WTC11 (cell line): ENCODE data around the gene TMEM169. TPM values are rescaled to one million over a fixed set of nuclear protein-coding genes. Genes with fewer than 3 reads are reported as not detected.

Experiments used
- ATAC-seq: fragments of 200-7000 bp; cut with Tn5 transposase; 2 replicates; pipeline ENCODE4 v1.10.0; 2021; ENCODE audit warnings: mild to moderate bottlenecking, moderate library complexity
- CTCF ChIA-PET: fragments of 300-600 bp; sonication (Branson Sonifier 250); formaldehyde crosslinking; loops from one replicate; lab custom pipeline; 2021; ENCODE audit warnings: antibody characterized with exemption; lab: Charles Lee
- POLR2A ChIA-PET: fragments of 350-600 bp; sonication (Branson Sonifier 250); formaldehyde crosslinking; loops from one replicate; lab custom pipeline; 2021; ENCODE audit warnings: antibody characterized with exemption; lab: Charles Lee
- DNase-seq: peaks from one replicate; pipeline ENCODE4 v3.0.0; 2021; ENCODE audit warnings: low spot score
- H3K27ac Mint-ChIP-seq: 2 replicates; pipeline ENCODE4 v1.8.0; 2021; ENCODE audit warnings: mixed read lengths
- H3K27me3 Mint-ChIP-seq: 2 replicates; pipeline ENCODE4 v1.8.0; 2021; ENCODE audit warnings: low read depth, mild to moderate bottlenecking, moderate library complexity, mixed read lengths
- H3K36me3 Mint-ChIP-seq: 2 replicates; pipeline ENCODE4 v1.8.0; 2021; ENCODE audit warnings: mixed read lengths
- H3K4me1 Mint-ChIP-seq: 2 replicates; pipeline ENCODE4 v1.8.0; 2022; ENCODE audit warnings: mixed read lengths
- H3K4me3 Mint-ChIP-seq: 2 replicates; pipeline ENCODE4 v1.8.0; 2021; ENCODE audit warnings: mild to moderate bottlenecking, moderate library complexity, mixed read lengths
- H3K9me3 Mint-ChIP-seq: 2 replicates; pipeline ENCODE4 v1.8.0; 2021; ENCODE audit warnings: mixed read lengths
- ATF1 ChIP-seq: sonication (generic); formaldehyde crosslinking; IDR thresholded peaks from 2 replicates; pipeline ENCODE4 v1.8.1; 2023; ENCODE audit warnings: mild to moderate bottlenecking, moderate library complexity, missing genetic modification reagents
- CDX4 ChIP-seq: fragments of 250-450 bp; sonication (Bioruptor Pico); IDR thresholded peaks from 2 replicates; pipeline ENCODE4 v1.9.0; 2021; ENCODE audit warnings: moderate library complexity, mild to moderate bottlenecking, inconsistent platforms, borderline replicate concordance
- ERG ChIP-seq: fragments of 250-450 bp; sonication (Bioruptor Pico); IDR thresholded peaks from 2 replicates; pipeline ENCODE4 v1.8.0; 2021; ENCODE audit warnings: mild to moderate bottlenecking
- ETV6 ChIP-seq: sonication (generic); formaldehyde crosslinking; IDR thresholded peaks from 2 replicates; pipeline ENCODE4 v1.8.1; 2022; ENCODE audit warnings: mild to moderate bottlenecking, missing genetic modification reagents
- HMGXB4 ChIP-seq: sonication (generic); formaldehyde crosslinking; IDR thresholded peaks from 2 replicates; pipeline ENCODE4 v1.8.1; 2023; ENCODE audit warnings: mild to moderate bottlenecking, moderate library complexity, missing genetic modification reagents
- IRF2 ChIP-seq: sonication (generic); formaldehyde crosslinking; IDR thresholded peaks from 2 replicates; pipeline ENCODE4 v1.8.0; 2022; ENCODE audit warnings: low read depth, missing genetic modification reagents, borderline replicate concordance
- KAT7 ChIP-seq: sonication (generic); formaldehyde crosslinking; IDR thresholded peaks from 2 replicates; pipeline ENCODE4 v1.8.1; 2023; ENCODE audit warnings: missing genetic modification reagents, mild to moderate bottlenecking, borderline replicate concordance
- MAX ChIP-seq: sonication (generic); formaldehyde crosslinking; IDR thresholded peaks from 2 replicates; pipeline ENCODE4 v1.8.0; 2022; ENCODE audit warnings: mild to moderate bottlenecking, missing genetic modification reagents
- NFATC4 ChIP-seq: fragments of 250-450 bp; sonication (Bioruptor Pico); IDR thresholded peaks from 2 replicates; pipeline ENCODE4 v1.9.0; 2021; ENCODE audit warnings: mild to moderate bottlenecking
- NFE2L1 ChIP-seq: sonication (generic); formaldehyde crosslinking; IDR thresholded peaks from 2 replicates; pipeline ENCODE4 v1.8.1; 2023; ENCODE audit warnings: missing genetic modification reagents
- NR2C2 ChIP-seq: sonication (generic); formaldehyde crosslinking; IDR thresholded peaks from 2 replicates; pipeline ENCODE4 v1.8.0; 2022; ENCODE audit warnings: mild to moderate bottlenecking, missing genetic modification reagents
- PRRX2 ChIP-seq: fragments of 250-450 bp; sonication (Bioruptor Pico); IDR thresholded peaks from 2 replicates; pipeline ENCODE4 v1.8.0; 2021; ENCODE audit warnings: mild to moderate bottlenecking
- RORB ChIP-seq: fragments of 250-450 bp; sonication (Bioruptor Pico); IDR thresholded peaks from 2 replicates; pipeline ENCODE4 v1.9.0; 2021; ENCODE audit warnings: mild to moderate bottlenecking
- SMAD3 ChIP-seq: sonication (generic); formaldehyde crosslinking; IDR thresholded peaks from 2 replicates; pipeline ENCODE4 v1.8.0; 2022; ENCODE audit warnings: missing genetic modification reagents, mild to moderate bottlenecking, borderline replicate concordance
- USF1 ChIP-seq: sonication (generic); formaldehyde crosslinking; IDR thresholded peaks from 2 replicates; pipeline ENCODE4 v1.8.0; 2022; ENCODE audit warnings: mild to moderate bottlenecking, missing genetic modification reagents
- ZMAT4 ChIP-seq: fragments of 250-450 bp; sonication (Bioruptor Pico); IDR thresholded peaks from 2 replicates; pipeline ENCODE4 v1.9.0; 2021; ENCODE audit warnings: mild to moderate bottlenecking
- ZNF121 ChIP-seq: sonication (generic); formaldehyde crosslinking; IDR thresholded peaks from 2 replicates; pipeline ENCODE4 v1.8.0; 2023; ENCODE audit warnings: missing genetic modification reagents
- ZNF263 ChIP-seq: sonication (generic); formaldehyde crosslinking; IDR thresholded peaks from 2 replicates; pipeline ENCODE4 v1.8.1; 2022; ENCODE audit warnings: low read depth, mild to moderate bottlenecking, moderate library complexity, missing genetic modification reagents
- ZNF281 ChIP-seq: sonication (generic); formaldehyde crosslinking; IDR thresholded peaks from 2 replicates; pipeline ENCODE4 v1.8.0; 2023; ENCODE audit warnings: mild to moderate bottlenecking, missing genetic modification reagents
- ZNF396 ChIP-seq: fragments of 250-450 bp; sonication (Bioruptor Pico); IDR thresholded peaks from 2 replicates; pipeline ENCODE4 v1.8.0; 2021; ENCODE audit warnings: mild to moderate bottlenecking, moderate library complexity, borderline replicate concordance
- total RNA-seq: library from RNA; stranded (reverse); gene quantifications from 3 replicates; pipeline ENCODE4 v1.2.3, GENCODE V29; 2021

TMEM169 gene
- total RNA-seq, 1 experiment from 2014 or later: 1.8 TPM

- Mint-ChIP-seq H3K36me3 (no peaks in the 10 kb centered on the region), H3K4me3 (peak overlapping the region; percentile 93), H3K9me3 (no peaks in the 10 kb centered on the region), H3K27ac (peak overlapping the region; percentile 94), H3K27me3 (no peaks in the 10 kb centered on the region), H3K4me1 (peaks cover 41% of the 10 kb centered on the region)
- POLR2A ChIA-PET: interaction anchor here (0.6 to 4.5 kb wide), 5 partner anchors 13 to 32 kb away, joined by 3 to 46 read pairs (median 4); partner anchors contain the start of gene XRCC5
- DNase-seq (peak; percentile 45), ATAC-seq (peak; percentile 19)
- TF ChIP-seq HMGXB4 (CRISPR knock-in tag): 0 out of 2 replicates have a peak, but pooled peaks have one; percentile 3
- no peak for TF ChIP-seq ATF1
- CTCF ChIA-PET: interaction anchor here (1.0 to 2.6 kb wide), 6 partner anchors 24 to 59 kb away, joined by 5 to 26 read pairs (median 8); partner anchors contain the start of gene XRCC5
Observed at GRCh38 chr2:216082117-216082711, 495 bp downstream of the TMEM169 start.

GRCh38 chr2:216082805-216083204, 1.1 kb downstream of the TMEM169 start:
- ATAC-seq (no peak), DNase-seq (no peak)
- peak overlapping the region; percentile 94 for H3K27ac Mint-ChIP-seq
- TF ChIP-seq SMAD3 (CRISPR knock-in tag) (no peak), ZNF396 (CRISPR knock-in tag) (no peak), PRRX2 (CRISPR knock-in tag) (no peak), KAT7 (no peak), ATF1 (no peak), ZMAT4 (no peak), MAX (CRISPR knock-in tag) (no peak), CDX4 (CRISPR knock-in tag) (no peak), NFATC4 (CRISPR knock-in tag) (no peak)
- no peaks in the 10 kb centered on the region for H3K36me3 Mint-ChIP-seq
- ChIA-PET POLR2A (interaction anchor here (4.5 kb wide), 1 partner anchor 26 kb away, joined by 46 read pairs; the partner anchor contains the start of gene XRCC5), CTCF (interaction anchor here (1.2 to 2.6 kb wide), 4 partner anchors 19 to 48 kb away, joined by 3 to 22 read pairs (median 8); partner anchors contain the start of gene XRCC5)
- H3K4me1 Mint-ChIP-seq: peaks cover 41% of the 10 kb centered on the region
- peak overlapping the region; percentile 93 for H3K4me3 Mint-ChIP-seq
- no peaks in the 10 kb centered on the region for H3K9me3 Mint-ChIP-seq
- H3K27me3 Mint-ChIP-seq: no peaks in the 10 kb centered on the region

GRCh38 chr2:216083464-216084281, 2.0 kb downstream of the TMEM169 start:
- ChIA-PET POLR2A (interaction anchor here (0.6 to 4.5 kb wide), 5 partner anchors 21 to 37 kb away, joined by 3 to 46 read pairs (median 4); partner anchors contain the start of gene XRCC5), CTCF (interaction anchor here (0.5 to 2.3 kb wide), 8 partner anchors 19 to 201 kb away, joined by 3 to 11 read pairs (median 4); partner anchors contain the start of gene XRCC5)
- Mint-ChIP-seq H3K27ac (peak overlapping the region; percentile 88), H3K4me1 (peaks cover 41% of the 10 kb centered on the region), H3K36me3 (no peaks in the 10 kb centered on the region), H3K4me3 (peak overlapping the region; percentile 93), H3K27me3 (no peaks in the 10 kb centered on the region), H3K9me3 (no peaks in the 10 kb centered on the region)
- DNase-seq (peak; percentile 47), ATAC-seq (peak; percentile 15)
- TF ChIP-seq USF1 (CRISPR knock-in tag): no peak
- TF ChIP-seq NFE2L1: no peak
- TF ChIP-seq ZNF281 (CRISPR knock-in tag): no peak
- TF ChIP-seq ZNF263 (CRISPR knock-in tag): no peak
- no peak for TF ChIP-seq RORB (CRISPR knock-in tag)
- TF ChIP-seq IRF2 (CRISPR knock-in tag): no peak
- TF ChIP-seq ERG (CRISPR knock-in tag): no peak
- TF ChIP-seq ZNF121 (CRISPR knock-in tag): no peak
- TF ChIP-seq ETV6: no peak
- TF ChIP-seq NR2C2: no peak
